Vagina (tissue), 2 donors: ENCODE measurements around the gene EMILIN1.

ENCODE experiments used
- POLR2AphosphoS5 ChIP-seq, 2 donors: sonication (generic); formaldehyde crosslinking; IDR thresholded peaks; one replicate each; pipeline ENCODE4 v1.9.0; 2017; ENCODE audit warnings: antibody characterized with exemption in 2 of 2, mild to moderate bottlenecking in 2 of 2, low read depth in 1 of 2; ENCODE audit not compliant: insufficient read depth in 1 of 2
- TF ChIP-seq, protein P1 (sequence below), 3 experiments: fragments of 450-650 bp in 2 of 3; fragments of 200-600 bp in 1 of 3; sonication (generic) in 1 of 3; IDR thresholded peaks; one replicate each; pipeline ENCODE4 v1.5.1; 2017 to 2019; ENCODE audit warnings: antibody characterized with exemption in 3 of 3, mild to moderate bottlenecking in 2 of 3, moderate library complexity in 2 of 3

- TF ChIP-seq, protein P1, sequence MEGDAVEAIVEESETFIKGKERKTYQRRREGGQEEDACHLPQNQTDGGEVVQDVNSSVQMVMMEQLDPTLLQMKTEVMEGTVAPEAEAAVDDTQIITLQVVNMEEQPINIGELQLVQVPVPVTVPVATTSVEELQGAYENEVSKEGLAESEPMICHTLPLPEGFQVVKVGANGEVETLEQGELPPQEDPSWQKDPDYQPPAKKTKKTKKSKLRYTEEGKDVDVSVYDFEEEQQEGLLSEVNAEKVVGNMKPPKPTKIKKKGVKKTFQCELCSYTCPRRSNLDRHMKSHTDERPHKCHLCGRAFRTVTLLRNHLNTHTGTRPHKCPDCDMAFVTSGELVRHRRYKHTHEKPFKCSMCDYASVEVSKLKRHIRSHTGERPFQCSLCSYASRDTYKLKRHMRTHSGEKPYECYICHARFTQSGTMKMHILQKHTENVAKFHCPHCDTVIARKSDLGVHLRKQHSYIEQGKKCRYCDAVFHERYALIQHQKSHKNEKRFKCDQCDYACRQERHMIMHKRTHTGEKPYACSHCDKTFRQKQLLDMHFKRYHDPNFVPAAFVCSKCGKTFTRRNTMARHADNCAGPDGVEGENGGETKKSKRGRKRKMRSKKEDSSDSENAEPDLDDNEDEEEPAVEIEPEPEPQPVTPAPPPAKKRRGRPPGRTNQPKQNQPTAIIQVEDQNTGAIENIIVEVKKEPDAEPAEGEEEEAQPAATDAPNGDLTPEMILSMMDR (IDR thresholded peaks at IDR 0.05), result no peak
- TF ChIP-seq POLR2AphosphoS5 (IDR thresholded peaks at IDR 0.05; ENCODE audit: insufficient read depth in 1 of 2, low read depth in 1 of 2), result no peak
Observed at GRCh38 chr2:27072920-27073319, 5.5 kb upstream of the EMILIN1 start.
